Fibroblast of the conjunctiva (primary cell): ENCODE data around the gene MAMSTR.
A peak's percentile ranks its signal among the peaks of the same experiment; 100 is the strongest.
"Not testable (repeated sequence)": the region's sequence is repeated elsewhere in the genome, so short reads cannot be mapped to it uniquely, and the experiment has no call there.

Source experiments
- DNase-seq: peaks from one replicate; pipeline ENCODE4 v3.0.0-alpha.2; 2010; ENCODE audit warnings: low read depth

MAMSTR gene

GRCh38 chr19:48718711-48719231, 754 bp downstream of the MAMSTR start:
- DNase-seq = no peak

GRCh38 chr19:48718106-48718505, 1.4 kb downstream of the MAMSTR start:
- DNase-seq = not testable (repeated sequence)

GRCh38 chr19:48716562-48717291, 2.8 kb downstream of the MAMSTR start:
- peak; percentile 67 for DNase-seq

- no peak for DNase-seq
These were observed 3.8 kb downstream of the MAMSTR start for GRCh38 chr19:48715681-48716171.

- DNase-seq = no peak
These were observed 4.5 kb downstream of the MAMSTR start for GRCh38 chr19:48714759-48715675.

GRCh38 chr19:48713864-48714755, 5.4 kb downstream of the MAMSTR start:
- DNase-seq = peak; percentile 99

- no peak for DNase-seq
These were observed 6.3 kb downstream of the MAMSTR start for GRCh38 chr19:48713041-48713863.

GRCh38 chr19:48711106-48711662, 8.3 kb downstream of the MAMSTR start:
- no peak for DNase-seq

- DNase-seq = no peak
These were observed 11.1 kb downstream of the MAMSTR start for GRCh38 chr19:48708471-48708870.

GRCh38 chr19:48705431-48705830, 14.1 kb downstream of the MAMSTR start:
- DNase-seq = no peak

GRCh38 chr19:48703316-48703715, 16.2 kb downstream of the MAMSTR start:
- no peak for DNase-seq

- no peak for DNase-seq
These were observed 16.8 kb downstream of the MAMSTR start for GRCh38 chr19:48702701-48703100.

- no peak for DNase-seq
These were observed 21.5 kb downstream of the MAMSTR start for GRCh38 chr19:48698046-48698445.

GRCh38 chr19:48696353-48697010, 23.0 kb downstream of the MAMSTR start:
- no peak for DNase-seq

- DNase-seq = no peak
These were observed 23.7 kb downstream of the MAMSTR start, which contains the start of gene FUT2 for GRCh38 chr19:48695743-48696352. FUT2 (plus strand) TSS chr19:48695971; CDS start chr19:48702957, 6,986 bp downstream.

GRCh38 chr19:48693629-48694028, 25.9 kb downstream of the MAMSTR start:
- DNase-seq = not testable (repeated sequence)

- no peak for DNase-seq
These were observed 30.1 kb downstream of the MAMSTR start for GRCh38 chr19:48689449-48689848.

- DNase-seq = no peak
These were observed 31.7 kb downstream of the MAMSTR start for GRCh38 chr19:48687776-48688175.

- DNase-seq = not testable (repeated sequence)
These were observed 32.9 kb downstream of the MAMSTR start for GRCh38 chr19:48686637-48687036.
